Tibial nerve (tissue), 4 donors: Measurements from ENCODE around the gene GID4. TPM values are rescaled to one million over a fixed set of nuclear protein-coding genes. Genes with fewer than 3 reads are reported as not detected.

Experiments
- DNase-seq, 2 donors: peaks; one replicate each; pipeline ENCODE4 v3.0.0-alpha.2; 2019; ENCODE audit warnings: low spot score in 2 of 2
- H3K27ac ChIP-seq, 4 donors: fragments of 200-600 bp; sonication (generic) in 3 of 4; one replicate each; pipeline ENCODE4 v1.5.1; 2017 to 2019; ENCODE audit warnings: mild to moderate bottlenecking in 1 of 4
- H3K27me3 ChIP-seq, 2 donors: fragments of 200-600 bp; sonication (generic) in 1 of 2; one replicate each; pipeline versions ENCODE4 v1.5.1 to v1.6.0; 2017 to 2019
- H3K36me3 ChIP-seq, 3 donors: fragments of 200-600 bp; sonication (generic); one replicate each; pipeline ENCODE4 v1.5.1; 2018 to 2019
- H3K4me1 ChIP-seq, 4 donors: fragments of 200-600 bp; sonication (generic) in 3 of 4; one replicate each; pipeline ENCODE4 v1.5.1; 2017 to 2019
- H3K4me3 ChIP-seq, 4 donors: fragments of 200-600 bp; sonication (generic) in 3 of 4; one replicate each; pipeline ENCODE4 v1.5.1; 2017 to 2019; ENCODE audit warnings: mild to moderate bottlenecking in 1 of 4, moderate library complexity in 1 of 4
- H3K9me3 ChIP-seq, 4 donors: fragments of 200-600 bp; sonication (generic) in 3 of 4; one replicate each; pipeline ENCODE4 v1.5.1; 2017 to 2019
- EP300 ChIP-seq, 2 donors: sonication (generic); formaldehyde crosslinking; IDR thresholded peaks; one replicate each; pipeline ENCODE4 v1.6.1; 2017; ENCODE audit warnings: antibody characterized with exemption in 2 of 2, mild to moderate bottlenecking in 1 of 2
- POLR2A ChIP-seq, 2 donors: fragments of 450-650 bp; IDR thresholded peaks; one replicate each; pipeline ENCODE4 v1.6.1; 2017; ENCODE audit warnings: antibody characterized with exemption in 2 of 2, mild to moderate bottlenecking in 2 of 2, moderate library complexity in 2 of 2
- WGBS, 2 donors: methylation state at CpG; one replicate each; pipeline ENCODE4 v1.1.5; 2018; 5-methylcytosine and 5-hydroxymethylcytosine counted together
- total RNA-seq, 4 donors: library from RNA; depleted of rRNA; stranded (reverse); fragments of >200 nt; gene quantifications; one replicate each; pipeline ENCODE4 v1.1.0, GENCODE V29; 2016
- TF ChIP-seq, protein P1 (sequence below), 5 experiments: fragments of 200-600 bp in 3 of 5; fragments of 450-650 bp in 2 of 5; sonication (generic) in 3 of 5; IDR thresholded peaks; one replicate each; pipeline ENCODE4 v1.5.1; 2016 to 2019; ENCODE audit warnings: antibody characterized with exemption in 5 of 5, mild to moderate bottlenecking in 3 of 5, moderate library complexity in 2 of 5

The GID4 gene
- total RNA-seq, 4 donors from 2014 or later = 13.2 to 19.4 (median 16.0) TPM

DNA sequence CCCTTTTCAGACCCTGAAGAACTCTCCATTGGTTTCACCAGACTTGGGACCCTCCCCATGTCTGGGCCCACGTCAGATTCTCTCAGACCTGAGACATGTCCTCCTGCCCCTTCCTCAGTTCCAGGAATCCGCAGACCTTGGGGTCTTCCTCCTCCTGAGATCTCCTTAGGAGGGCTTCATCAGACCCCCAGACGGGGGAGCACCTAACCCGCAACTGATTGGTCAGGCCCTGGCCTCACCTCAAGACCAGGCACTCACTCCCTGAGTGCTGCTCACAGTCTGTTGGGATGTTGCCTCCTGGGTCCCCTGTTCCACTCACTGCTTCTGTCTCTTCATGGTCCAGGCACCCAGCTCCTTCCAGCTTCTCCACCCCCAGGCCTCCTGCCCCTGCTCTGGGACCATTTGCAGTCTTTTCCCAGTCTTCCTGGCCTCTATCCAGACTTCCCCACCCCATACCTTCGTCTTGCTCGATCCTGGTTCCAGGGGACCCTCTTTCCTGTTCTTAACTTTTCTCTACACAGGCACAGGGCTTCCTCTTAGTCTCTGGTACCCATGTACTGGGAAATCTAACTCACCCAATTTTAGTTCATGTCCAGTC, 1.2 kb downstream of the GID4 start:
- H3K4me1 ChIP-seq = peaks cover 0 to 43% (median 25%) of the 10 kb centered on the region in 4 donors

DNA sequence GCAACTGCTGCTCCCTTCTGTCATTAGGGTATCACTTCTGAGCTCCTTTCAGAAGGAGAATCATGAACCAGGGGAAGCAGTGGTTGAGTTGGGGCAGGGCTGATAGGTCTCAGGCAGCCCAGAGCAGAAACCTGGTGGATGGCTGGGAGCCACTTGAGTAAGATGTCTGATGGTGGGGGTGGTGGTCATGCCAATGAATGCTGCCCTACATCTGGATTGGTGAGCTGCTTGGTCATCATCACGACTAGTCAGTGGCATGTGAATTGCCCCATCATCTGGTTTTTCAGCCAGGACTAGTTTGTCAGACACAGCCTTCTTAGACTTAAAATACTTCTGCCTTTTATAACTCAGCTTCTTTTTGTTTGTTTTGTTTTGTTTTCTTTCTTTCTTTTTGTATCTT, 2.6 kb downstream of the GID4 start:
- Histone ChIP-seq H3K36me3 (peaks cover 0 to 23% (median 0%) of the 10 kb centered on the region in 3 donors), H3K4me1 (peaks cover 0 to 43% (median 25%) of the 10 kb centered on the region in 4 donors), H3K27me3 (no peaks in the 10 kb centered on the region), H3K9me3 (no peaks in the 10 kb centered on the region), H3K27ac (no peak overlapping the region), H3K4me3 (no peak overlapping the region)
- WGBS, 2 donors = 16 to 34% methylated on average over 1 of the region's 1 CpG
- TF ChIP-seq, protein P1, sequence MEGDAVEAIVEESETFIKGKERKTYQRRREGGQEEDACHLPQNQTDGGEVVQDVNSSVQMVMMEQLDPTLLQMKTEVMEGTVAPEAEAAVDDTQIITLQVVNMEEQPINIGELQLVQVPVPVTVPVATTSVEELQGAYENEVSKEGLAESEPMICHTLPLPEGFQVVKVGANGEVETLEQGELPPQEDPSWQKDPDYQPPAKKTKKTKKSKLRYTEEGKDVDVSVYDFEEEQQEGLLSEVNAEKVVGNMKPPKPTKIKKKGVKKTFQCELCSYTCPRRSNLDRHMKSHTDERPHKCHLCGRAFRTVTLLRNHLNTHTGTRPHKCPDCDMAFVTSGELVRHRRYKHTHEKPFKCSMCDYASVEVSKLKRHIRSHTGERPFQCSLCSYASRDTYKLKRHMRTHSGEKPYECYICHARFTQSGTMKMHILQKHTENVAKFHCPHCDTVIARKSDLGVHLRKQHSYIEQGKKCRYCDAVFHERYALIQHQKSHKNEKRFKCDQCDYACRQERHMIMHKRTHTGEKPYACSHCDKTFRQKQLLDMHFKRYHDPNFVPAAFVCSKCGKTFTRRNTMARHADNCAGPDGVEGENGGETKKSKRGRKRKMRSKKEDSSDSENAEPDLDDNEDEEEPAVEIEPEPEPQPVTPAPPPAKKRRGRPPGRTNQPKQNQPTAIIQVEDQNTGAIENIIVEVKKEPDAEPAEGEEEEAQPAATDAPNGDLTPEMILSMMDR (IDR thresholded peaks at IDR 0.05) = no peak
- no peak for DNase-seq

More for the DNA sequence above, 1.2 kb downstream of the GID4 start:
- peaks cover 0 to 11% (median 0%) of the 10 kb centered on the region in 3 donors for H3K36me3 ChIP-seq
- no peak for DNase-seq
- H3K4me3 ChIP-seq = peak overlapping the region; percentile 82 to 94 (median 86)
- TF ChIP-seq POLR2A (IDR thresholded peaks at IDR 0.05) = no peak
- TF ChIP-seq, protein P1 (IDR thresholded peaks at IDR 0.05) = no peak
- no peak for TF ChIP-seq EP300 (IDR thresholded peaks at IDR 0.05)
- WGBS, 2 donors = 19 to 22% methylated on average over 6 of the region's 6 CpGs
- no peaks in the 10 kb centered on the region for H3K27me3 ChIP-seq
- no peaks in the 10 kb centered on the region for H3K9me3 ChIP-seq
- H3K27ac ChIP-seq = peak overlapping the region in 3 of 4 donors; percentile 63 to 87 (median 82)

DNA sequence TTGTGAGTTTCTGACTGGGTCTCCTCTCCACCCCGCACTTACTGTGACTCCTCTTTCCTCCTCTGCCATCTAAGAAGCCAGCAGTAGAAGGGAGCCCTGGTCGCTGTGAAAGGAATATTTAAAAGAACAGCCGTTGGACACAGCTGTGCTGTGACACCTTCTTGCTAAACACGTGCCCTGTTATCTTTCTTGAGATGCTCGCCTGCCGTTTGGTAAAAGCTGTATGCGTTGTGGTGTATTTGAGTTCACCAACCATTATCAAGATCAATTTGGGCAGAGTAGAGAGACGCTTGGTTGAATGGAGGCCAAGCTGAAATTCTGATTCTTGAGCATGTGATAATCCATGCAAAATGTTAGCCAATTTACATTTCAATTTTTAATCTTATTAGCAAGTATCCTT, 3.8 kb downstream of the GID4 start:
- WGBS, 2 donors = 87 to 88% methylated on average over 8 of the region's 8 CpGs
- DNase-seq = no peak
- no peak overlapping the region for H3K27ac ChIP-seq
- no peaks in the 10 kb centered on the region for H3K9me3 ChIP-seq
- no peak for TF ChIP-seq POLR2A (IDR thresholded peaks at IDR 0.05)
- TF ChIP-seq EP300 (IDR thresholded peaks at IDR 0.05) = no peak
- TF ChIP-seq, protein P1 (IDR thresholded peaks at IDR 0.05) = no peak
- no peaks in the 10 kb centered on the region for H3K27me3 ChIP-seq
- peaks cover 0 to 34% (median 0%) of the 10 kb centered on the region in 3 donors for H3K36me3 ChIP-seq
- peaks cover 0 to 32% (median 17%) of the 10 kb centered on the region in 4 donors for H3K4me1 ChIP-seq
- H3K4me3 ChIP-seq = no peak overlapping the region

DNA sequence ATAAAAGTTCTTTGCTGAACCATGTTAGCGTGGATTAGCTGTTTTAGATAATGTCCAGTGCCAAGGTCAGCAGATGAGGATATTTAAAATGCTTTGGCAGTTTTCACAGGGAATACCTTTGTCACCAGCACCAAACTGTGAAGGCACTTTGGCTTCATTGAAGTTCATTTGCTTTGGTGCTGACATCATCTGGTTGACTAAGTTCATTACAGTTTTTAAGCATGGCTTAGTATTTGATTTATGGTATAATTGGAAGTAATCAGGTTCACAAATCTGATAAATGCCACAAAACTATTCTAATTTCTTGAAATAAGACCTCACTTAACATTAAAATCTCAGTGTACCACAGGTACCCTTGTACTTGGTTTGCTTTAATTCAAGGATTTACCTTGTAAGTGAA, 4.3 kb downstream of the GID4 start:
- Histone ChIP-seq H3K4me3 (no peak overlapping the region), H3K9me3 (no peaks in the 10 kb centered on the region), H3K27ac (no peak overlapping the region), H3K27me3 (no peaks in the 10 kb centered on the region), H3K36me3 (peaks cover 0 to 39% (median 0%) of the 10 kb centered on the region in 3 donors), H3K4me1 (peaks cover 0 to 27% (median 12%) of the 10 kb centered on the region in 4 donors)
- TF ChIP-seq, protein P1 (IDR thresholded peaks at IDR 0.05) = peak in 1 of 5 experiments; percentile 6
- TF ChIP-seq POLR2A (IDR thresholded peaks at IDR 0.05) (no peak), EP300 (IDR thresholded peaks at IDR 0.05) (no peak)
- WGBS, 2 donors = 44 to 56% methylated on average over 1 of the region's 1 CpG
- no peak for DNase-seq

DNA sequence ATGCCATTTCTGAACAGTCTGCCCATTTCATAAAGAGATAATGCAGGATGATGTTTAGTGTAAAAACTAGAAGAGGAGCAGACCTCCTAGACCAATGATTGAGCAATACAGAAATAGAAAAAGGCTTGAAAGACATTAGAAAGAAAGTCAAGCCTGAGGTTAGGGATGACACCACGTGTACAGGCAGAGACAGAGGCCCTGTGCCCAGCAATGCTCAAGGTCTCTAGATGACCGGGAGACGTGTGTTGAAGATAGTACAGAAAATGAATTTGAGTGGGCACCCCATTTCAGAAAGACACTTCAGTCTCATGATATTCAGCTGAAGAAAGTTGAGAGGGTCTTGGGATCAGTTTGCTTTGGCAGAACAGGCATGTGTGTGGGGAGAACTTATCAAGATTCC, 5.4 kb downstream of the GID4 start:
- H3K27me3 ChIP-seq = no peaks in the 10 kb centered on the region
- WGBS, 2 donors = 89 to 92% methylated on average over 3 of the region's 3 CpGs
- H3K4me3 ChIP-seq = no peak overlapping the region
- TF ChIP-seq EP300 (IDR thresholded peaks at IDR 0.05) (no peak), POLR2A (IDR thresholded peaks at IDR 0.05) (no peak)
- TF ChIP-seq, protein P1 (IDR thresholded peaks at IDR 0.05) = no peak
- H3K27ac ChIP-seq = no peak overlapping the region
- peaks cover 0 to 46% (median 0%) of the 10 kb centered on the region in 3 donors for H3K36me3 ChIP-seq
- H3K9me3 ChIP-seq = no peaks in the 10 kb centered on the region
- peaks cover 0 to 25% (median 11%) of the 10 kb centered on the region in 4 donors for H3K4me1 ChIP-seq
- DNase-seq = no peak
